Muscle layer of duodenum (tissue), 2 donors: ENCODE results near the gene RNF115.
"Not testable (repeated sequence)": the region's sequence is repeated elsewhere in the genome, so short reads cannot be mapped to it uniquely, and the experiment has no call there.

Source experiments
- H3K27ac ChIP-seq: one replicate; pipeline ENCODE4 v1.7.0; 2013; ENCODE audit warnings: mild to moderate bottlenecking, low read length
- H3K27me3 ChIP-seq: one replicate; pipeline ENCODE4 v1.7.0; 2013; ENCODE audit warnings: low read depth, mild to moderate bottlenecking, control low read depth, low read length
- H3K36me3 ChIP-seq, 2 donors: one replicate each; pipeline ENCODE4 v1.7.0; 2013; ENCODE audit warnings: low read length in 2 of 2, control low read depth in 1 of 2, mild to moderate bottlenecking in 1 of 2; ENCODE audit not compliant: insufficient read depth in 2 of 2, control insufficient read depth in 1 of 2
- H3K4me1 ChIP-seq, 2 donors: one replicate each; pipeline ENCODE4 v1.7.0; 2013; ENCODE audit warnings: low read length in 2 of 2, mild to moderate bottlenecking in 2 of 2, control low read depth in 1 of 2, moderate library complexity in 1 of 2; ENCODE audit not compliant: insufficient read depth in 2 of 2, control insufficient read depth in 1 of 2
- H3K4me3 ChIP-seq, 2 donors: one replicate each; pipeline ENCODE4 v1.7.0; 2013; ENCODE audit warnings: low read length in 2 of 2, low read depth in 1 of 2, mild to moderate bottlenecking in 1 of 2
- H3K9me3 ChIP-seq, 2 donors: one replicate each; pipeline ENCODE4 v1.7.0; 2013; ENCODE audit warnings: low read length in 2 of 2, control low read depth in 1 of 2, mild to moderate bottlenecking in 1 of 2; ENCODE audit not compliant: control insufficient read depth in 1 of 2
- donor health status: healthy.

Gene RNF115

DNA sequence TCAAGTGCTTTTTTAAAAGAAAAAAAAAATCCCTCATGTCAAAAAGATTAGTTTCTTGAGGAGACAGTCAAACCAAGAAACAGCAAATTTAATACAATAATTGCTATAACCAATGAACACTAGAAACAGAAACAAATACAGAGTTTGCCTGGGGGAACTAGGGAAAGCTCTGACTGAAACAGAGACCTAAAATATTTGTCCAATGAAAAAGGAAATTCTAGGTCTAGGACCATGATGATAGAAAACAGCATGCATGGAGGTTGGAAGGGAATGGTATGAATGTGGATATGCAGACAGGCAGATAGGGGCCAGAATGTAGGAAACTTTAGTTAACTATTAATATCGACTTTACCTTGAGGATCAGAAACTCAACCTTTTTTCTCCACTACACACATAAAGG lies 31.4 kb downstream of the RNF115 start:
- no peak overlapping the region for H3K27ac ChIP-seq
- H3K4me1 ChIP-seq = no peaks in the 10 kb centered on the region
- H3K4me3 ChIP-seq = no peak overlapping the region
- peaks cover 5 to 7% of the 10 kb centered on the region in 2 donors for H3K9me3 ChIP-seq
- H3K36me3 ChIP-seq = peaks cover 7 to 13% of the 10 kb centered on the region in 2 donors
- no peaks in the 10 kb centered on the region for H3K27me3 ChIP-seq

DNA sequence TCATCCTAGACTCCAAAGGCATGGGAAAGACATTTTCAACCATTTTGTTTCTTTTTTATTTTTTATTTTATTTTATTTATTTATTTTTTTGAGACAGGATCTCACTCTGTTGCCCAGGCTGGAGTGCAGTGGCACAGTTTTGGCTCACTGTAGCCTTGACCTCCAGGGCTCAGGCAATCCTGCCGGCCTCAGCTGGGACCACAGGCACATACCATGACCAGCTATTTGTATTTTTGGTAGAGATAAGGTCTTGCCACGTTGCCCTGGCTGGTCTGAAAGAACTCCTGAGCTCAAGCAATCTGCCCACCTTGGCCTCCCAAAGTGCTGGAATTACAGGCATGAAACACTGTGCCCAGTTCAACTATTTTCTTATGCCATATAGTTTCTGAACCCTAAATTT lies 32.0 kb downstream of the RNF115 start:
- H3K4me1 ChIP-seq, H3K4me3 ChIP-seq, H3K27ac ChIP-seq, H3K27me3 ChIP-seq, H3K9me3 ChIP-seq: not testable (repeated sequence)
- H3K36me3 ChIP-seq = peaks cover 7 to 13% of the 10 kb centered on the region in 2 donors

DNA sequence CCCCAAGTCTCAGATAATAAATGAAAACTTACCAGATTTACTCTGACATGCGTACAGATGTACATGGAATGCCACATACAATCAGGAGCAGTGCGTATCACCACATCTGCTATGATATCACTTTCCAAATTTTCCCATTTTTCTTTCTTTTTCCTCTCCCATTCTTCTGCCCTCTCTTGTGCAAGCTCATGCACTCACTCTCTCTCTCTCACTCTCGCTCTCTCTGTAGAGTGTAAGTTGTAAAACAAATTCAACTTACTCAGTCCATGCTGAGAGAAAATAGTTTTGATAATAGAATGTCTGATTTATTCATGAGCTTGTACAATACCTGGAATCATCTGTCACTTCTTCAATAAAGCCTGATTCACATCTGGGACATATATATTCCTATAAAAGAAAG lies 35.3 kb downstream of the RNF115 start:
- no peaks in the 10 kb centered on the region for H3K27me3 ChIP-seq
- H3K4me1 ChIP-seq = peaks cover 6 to 12% of the 10 kb centered on the region in 2 donors
- H3K4me3 ChIP-seq = no peak overlapping the region

DNA sequence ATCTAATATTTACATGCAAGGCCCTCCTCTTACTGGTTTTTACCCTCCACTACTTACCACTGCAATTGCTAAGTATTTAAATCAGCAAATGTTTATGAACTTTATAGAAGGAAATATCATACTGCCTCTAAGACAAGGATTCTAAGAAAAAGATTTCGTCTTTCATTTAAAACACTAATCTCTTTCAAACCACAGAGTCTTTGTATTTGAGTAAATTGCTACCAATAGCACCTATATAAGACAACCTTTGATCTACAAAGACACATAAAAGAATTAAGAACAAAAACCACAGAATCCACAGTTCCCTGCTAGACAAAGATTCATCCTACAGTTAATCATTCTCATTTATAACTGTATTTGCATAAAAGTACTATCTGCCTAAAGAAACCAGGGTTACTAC lies 37.6 kb downstream of the RNF115 start:
- Histone ChIP-seq H3K9me3 (no peaks in the 10 kb centered on the region), H3K27ac (peak overlapping the region; percentile 70), H3K27me3 (no peaks in the 10 kb centered on the region), H3K4me1 (peaks cover 6 to 12% of the 10 kb centered on the region in 2 donors), H3K4me3 (no peak overlapping the region), H3K36me3 (peaks cover 7 to 8% of the 10 kb centered on the region in 2 donors)

More for the DNA sequence above, 35.3 kb downstream of the RNF115 start:
- Histone ChIP-seq H3K27ac (no peak overlapping the region), H3K9me3 (no peaks in the 10 kb centered on the region), H3K36me3 (peaks cover 7 to 13% of the 10 kb centered on the region in 2 donors)

DNA sequence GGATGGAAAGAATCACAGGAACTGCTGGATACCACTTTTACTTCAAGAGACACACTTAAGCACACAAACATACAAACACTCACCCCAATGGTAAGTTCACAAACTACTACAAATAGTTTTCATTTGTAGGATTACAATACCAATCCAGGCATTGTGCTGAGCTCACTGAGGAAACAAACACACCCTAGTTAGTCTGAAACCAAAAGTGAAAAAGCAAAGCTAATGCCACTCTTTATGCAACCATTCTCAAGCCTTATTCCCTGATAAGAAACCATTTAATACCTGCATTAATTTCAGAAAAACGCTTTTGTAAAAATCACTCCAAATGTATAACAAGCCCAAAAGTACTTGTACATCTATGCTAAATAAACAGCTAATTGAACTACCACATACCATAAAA lies 38.3 kb downstream of the RNF115 start:
- peaks cover 6 to 12% of the 10 kb centered on the region in 2 donors for H3K4me1 ChIP-seq
- no peaks in the 10 kb centered on the region for H3K9me3 ChIP-seq
- H3K27ac ChIP-seq = peak overlapping the region; percentile 70
- no peaks in the 10 kb centered on the region for H3K27me3 ChIP-seq
- H3K4me3 ChIP-seq = no peak overlapping the region
- peaks cover 7 to 8% of the 10 kb centered on the region in 2 donors for H3K36me3 ChIP-seq

DNA sequence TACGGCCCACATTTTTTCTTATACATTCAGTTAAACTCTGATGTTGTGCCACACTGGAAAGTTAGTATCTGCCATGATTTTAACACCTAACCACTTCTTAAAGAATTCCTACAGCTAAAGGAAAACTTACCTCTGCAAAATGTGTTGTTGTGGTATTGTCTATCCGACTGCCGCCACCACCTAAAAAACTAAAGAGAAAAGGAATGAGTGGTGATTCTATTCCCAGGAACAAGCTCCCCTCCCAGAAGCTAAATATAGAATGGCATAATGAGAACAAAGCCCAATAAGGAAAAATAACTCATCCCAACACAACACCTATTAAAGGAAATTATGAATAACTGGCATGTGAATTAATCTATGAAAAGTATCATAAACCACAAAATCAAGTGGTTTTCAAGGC lies 39.5 kb downstream of the RNF115 start:
- peaks cover 7 to 8% of the 10 kb centered on the region in 2 donors for H3K36me3 ChIP-seq
- H3K9me3 ChIP-seq = no peaks in the 10 kb centered on the region
- peaks cover 6 to 12% of the 10 kb centered on the region in 2 donors for H3K4me1 ChIP-seq
- no peaks in the 10 kb centered on the region for H3K27me3 ChIP-seq
- peak overlapping the region; percentile 70 for H3K27ac ChIP-seq
- peak overlapping the region; percentile 33 to 55 for H3K4me3 ChIP-seq

DNA sequence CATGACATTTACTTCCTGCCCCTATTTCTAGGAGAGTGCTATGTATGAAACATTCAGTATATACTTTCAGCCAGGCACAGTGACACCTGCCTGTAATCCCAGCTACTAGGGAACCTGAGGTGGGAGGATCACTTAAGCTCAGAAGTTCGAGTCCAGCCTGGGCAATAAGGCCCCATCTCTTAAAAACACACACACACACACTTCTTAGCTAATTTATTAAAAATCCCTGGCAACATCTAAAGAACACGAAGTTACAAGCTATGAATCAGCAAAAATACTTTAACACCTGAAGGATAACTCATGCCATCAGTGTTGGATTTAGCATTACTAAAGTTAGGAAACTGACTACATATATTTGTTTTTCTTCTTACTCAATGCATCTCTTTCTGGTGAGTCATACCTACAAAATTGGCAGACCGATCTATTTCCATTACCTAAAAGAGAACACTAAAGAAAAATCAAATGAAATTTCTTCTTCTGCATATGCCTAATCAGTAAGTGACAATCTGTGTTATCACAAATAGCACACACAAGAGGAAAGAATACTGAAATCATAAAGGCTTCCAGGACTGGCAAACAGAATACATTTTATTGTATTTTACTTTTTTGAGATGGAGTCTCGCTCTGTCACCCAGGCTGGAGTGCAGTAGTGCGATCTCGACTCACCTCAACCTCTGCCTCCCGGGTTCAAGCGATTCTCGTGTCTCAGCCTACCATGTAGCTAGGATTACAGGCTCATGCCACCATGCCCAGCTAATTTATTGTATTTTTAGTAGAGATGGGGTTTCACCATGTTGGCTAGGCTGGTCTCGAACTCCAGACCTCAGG lies 41.4 kb downstream of the RNF115 start:
- no peaks in the 10 kb centered on the region for H3K27me3 ChIP-seq
- peak overlapping the region in 1 of 2 donors; percentile 55 for H3K4me3 ChIP-seq
- no peaks in the 10 kb centered on the region for H3K36me3 ChIP-seq
- H3K4me1 ChIP-seq = peaks cover 8 to 12% of the 10 kb centered on the region in 2 donors
- no peaks in the 10 kb centered on the region for H3K9me3 ChIP-seq
- H3K27ac ChIP-seq = peak overlapping the region; percentile 70

DNA sequence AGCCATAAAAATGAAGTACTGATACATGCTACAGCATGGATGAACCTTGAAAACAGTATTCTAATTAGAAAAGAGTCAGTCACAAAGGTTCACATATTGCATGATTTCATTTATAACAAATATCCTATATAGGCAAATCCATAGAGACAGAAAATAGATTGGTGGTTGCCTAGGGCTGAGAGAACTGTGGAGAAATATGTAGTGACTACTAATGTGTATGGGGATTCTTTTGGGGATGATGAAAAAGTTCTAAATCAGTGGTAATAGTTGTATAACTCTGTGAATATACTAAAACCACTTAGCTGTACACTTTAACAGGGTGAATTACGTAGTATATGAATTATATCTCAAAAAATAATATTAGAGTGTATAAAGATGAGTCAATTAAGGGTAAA lies 45.8 kb downstream of the RNF115 start:
- H3K4me1 ChIP-seq = peaks cover 0 to 5% of the 10 kb centered on the region in 2 donors
- H3K9me3 ChIP-seq = no peaks in the 10 kb centered on the region
- peaks cover 0 to 8% of the 10 kb centered on the region in 2 donors for H3K36me3 ChIP-seq
- H3K27me3 ChIP-seq = no peaks in the 10 kb centered on the region
- no peak overlapping the region for H3K27ac ChIP-seq
- H3K4me3 ChIP-seq = no peak overlapping the region

DNA sequence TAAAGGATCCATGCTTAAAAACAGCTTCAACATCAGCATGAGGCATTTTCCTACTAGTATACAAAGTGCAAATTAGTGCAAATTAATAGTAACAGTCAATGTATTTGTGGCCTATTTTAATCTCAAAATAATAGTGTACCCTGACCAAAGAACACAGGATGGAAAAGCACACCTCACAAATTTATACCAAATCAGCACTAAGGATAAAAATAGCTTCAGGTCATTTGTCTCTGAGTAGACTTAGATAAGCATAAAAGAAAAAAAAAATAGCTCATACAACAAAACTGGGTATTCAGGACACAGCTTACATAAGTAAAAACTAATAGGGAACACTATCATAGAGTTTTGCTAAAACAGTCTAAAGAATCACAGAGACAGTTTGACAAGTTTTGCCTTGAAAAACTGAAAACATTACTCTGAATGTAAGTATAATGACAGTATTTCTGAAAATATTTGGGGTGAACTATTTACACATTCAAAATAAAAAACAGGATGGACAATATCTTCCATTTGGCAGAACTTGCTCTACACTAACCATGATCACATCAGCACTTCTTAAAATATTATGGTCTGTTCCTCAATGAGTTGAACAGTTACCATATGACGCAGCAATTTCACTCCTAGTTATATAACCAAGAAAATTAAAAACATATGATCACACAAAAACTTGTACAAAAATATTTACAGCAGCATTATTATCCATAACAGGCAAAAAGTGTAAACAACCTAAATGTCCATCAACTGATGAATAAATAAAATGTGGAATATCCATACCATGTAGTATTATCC lies 46.3 kb downstream of the RNF115 start:
- no peak overlapping the region for H3K27ac ChIP-seq
- no peaks in the 10 kb centered on the region for H3K27me3 ChIP-seq
- no peaks in the 10 kb centered on the region for H3K9me3 ChIP-seq
- H3K4me3 ChIP-seq = no peak overlapping the region
- H3K36me3 ChIP-seq = peaks cover 0 to 8% of the 10 kb centered on the region in 2 donors
- peaks cover 0 to 5% of the 10 kb centered on the region in 2 donors for H3K4me1 ChIP-seq

DNA sequence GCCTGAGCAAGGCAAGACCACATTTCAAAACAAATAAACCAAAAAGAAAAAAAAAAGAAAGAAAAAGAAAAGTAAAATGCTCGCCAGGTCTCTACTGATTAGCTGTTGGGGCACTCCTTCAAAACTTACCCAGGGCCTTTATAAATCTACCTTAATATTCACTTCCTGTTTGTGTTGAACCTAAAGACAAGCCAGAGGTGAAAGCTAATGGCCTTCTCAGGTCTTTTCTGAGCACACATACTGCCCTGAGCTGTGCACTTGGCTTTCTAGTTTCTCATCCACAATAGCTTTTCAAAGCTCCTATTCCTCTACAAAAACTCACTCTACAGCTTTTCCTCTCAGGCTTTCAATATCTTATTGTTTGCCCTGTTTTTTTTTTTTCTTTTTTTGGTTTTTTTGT lies 50.5 kb downstream of the RNF115 start:
- no peaks in the 10 kb centered on the region for H3K27me3 ChIP-seq
- no peaks in the 10 kb centered on the region for H3K9me3 ChIP-seq
- peaks cover 0 to 5% of the 10 kb centered on the region in 2 donors for H3K4me1 ChIP-seq
- H3K27ac ChIP-seq = no peak overlapping the region
- H3K36me3 ChIP-seq = peaks cover 0 to 32% of the 10 kb centered on the region in 2 donors
- H3K4me3 ChIP-seq = no peak overlapping the region

DNA sequence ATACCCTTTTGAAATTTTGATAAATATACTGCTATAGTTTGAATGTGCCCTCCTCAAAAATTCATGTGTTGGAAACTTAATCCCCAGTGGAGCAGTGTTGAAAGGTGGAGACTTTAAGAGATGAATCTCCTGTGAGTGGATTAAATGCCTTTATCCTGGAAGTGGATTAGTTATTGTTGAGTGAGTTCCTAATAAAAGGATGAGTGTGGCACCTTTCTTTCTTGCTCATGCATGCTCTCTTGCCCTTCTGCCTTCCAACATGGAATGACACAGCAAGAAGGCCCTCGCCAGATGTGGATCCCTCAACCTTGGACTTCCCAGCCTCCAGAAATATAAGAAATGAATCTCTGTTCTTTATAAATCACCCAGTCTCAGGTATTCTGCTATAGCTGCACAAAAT lies 52.8 kb downstream of the RNF115 start:
- peaks cover 0 to 35% of the 10 kb centered on the region in 2 donors for H3K36me3 ChIP-seq
- no peak overlapping the region for H3K27ac ChIP-seq
- H3K27me3 ChIP-seq = no peaks in the 10 kb centered on the region
- no peak overlapping the region for H3K4me3 ChIP-seq
- H3K4me1 ChIP-seq = no peaks in the 10 kb centered on the region
- no peaks in the 10 kb centered on the region for H3K9me3 ChIP-seq
